H9 (cell line): ENCODE measurements around the gene RASL10B. TPM values are rescaled to one million over a fixed set of nuclear protein-coding genes. Genes with fewer than 3 reads are reported as not detected.

Experiments
- DNase-seq: peaks from one replicate; pipeline ENCODE4 v3.0.0-alpha.2; 2017
- H2AFZ ChIP-seq: one replicate; pipeline ENCODE4 v1.6.1; 2013; ENCODE audit warnings: mild to moderate bottlenecking, low read length, control low read depth, moderate library complexity
- H2AK5ac ChIP-seq: 2 replicates; pipeline ENCODE4 v1.6.1; 2013; ENCODE audit warnings: low read length, control low read depth, mixed read lengths; ENCODE audit not compliant: insufficient read length
- H2BK120ac ChIP-seq: one replicate; pipeline ENCODE4 v1.6.1; 2013; ENCODE audit warnings: low read depth, mild to moderate bottlenecking, low read length, control low read depth, inconsistent platforms; ENCODE audit not compliant: poor library complexity, severe bottlenecking
- H2BK12ac ChIP-seq: 2 replicates; pipeline ENCODE4 v1.6.1; 2013; ENCODE audit warnings: low read length, control low read depth, mixed read lengths, low read depth; ENCODE audit not compliant: insufficient read length
- H2BK15ac ChIP-seq: 2 replicates; pipeline ENCODE4 v1.6.1; 2013; ENCODE audit warnings: low read depth, low read length, control low read depth
- H2BK20ac ChIP-seq: one replicate; pipeline ENCODE4 v1.6.1; 2013; ENCODE audit warnings: low read depth, mild to moderate bottlenecking, low read length, control low read depth, inconsistent platforms; ENCODE audit not compliant: poor library complexity, severe bottlenecking
- H2BK5ac ChIP-seq: 2 replicates; pipeline ENCODE4 v1.6.1; 2013; ENCODE audit warnings: low read length, control low read depth, mixed read lengths; ENCODE audit not compliant: insufficient read length
- H3K14ac ChIP-seq: 2 replicates; pipeline ENCODE4 v1.6.1; 2013; ENCODE audit warnings: low read length, control low read depth; ENCODE audit not compliant: insufficient read depth
- H3K18ac ChIP-seq: 2 replicates; pipeline ENCODE4 v1.6.1; 2013; ENCODE audit warnings: low read depth, mild to moderate bottlenecking, mixed read lengths, low read length, control low read depth; ENCODE audit not compliant: insufficient read length
- H3K23ac ChIP-seq: 2 replicates; pipeline ENCODE4 v1.6.1; 2013; ENCODE audit warnings: low read length, control low read depth, mixed read lengths, low read depth; ENCODE audit not compliant: insufficient read length
- H3K23me2 ChIP-seq: 2 replicates; pipeline ENCODE4 v1.6.1; 2013; ENCODE audit warnings: low read depth, mild to moderate bottlenecking, mixed read lengths, low read length, control low read depth; ENCODE audit not compliant: insufficient read length, poor library complexity, severe bottlenecking
- H3K27ac ChIP-seq: 2 replicates; pipeline ENCODE4 v1.5.1; 2013; ENCODE audit warnings: low read length, control low read depth, mixed read lengths, low read depth; ENCODE audit not compliant: insufficient read length
- H3K27me3 ChIP-seq: 2 replicates; pipeline ENCODE4 v1.6.1; 2013; ENCODE audit warnings: low read length, control low read depth, inconsistent platforms; ENCODE audit not compliant: insufficient read depth
- H3K4ac ChIP-seq: 2 replicates; pipeline ENCODE4 v1.6.1; 2013; ENCODE audit warnings: low read depth, mild to moderate bottlenecking, control low read depth, inconsistent platforms, low read length, moderate library complexity
- H3K4me1 ChIP-seq: 2 replicates; pipeline ENCODE4 v1.6.1; 2013; ENCODE audit warnings: low read length, control low read depth, inconsistent platforms; ENCODE audit not compliant: insufficient read depth
- H3K4me2 ChIP-seq: 2 replicates; pipeline ENCODE4 v1.6.1; 2013; ENCODE audit warnings: low read length, control low read depth, mixed read lengths; ENCODE audit not compliant: insufficient read length, insufficient read depth
- H3K56ac ChIP-seq: 2 replicates; pipeline ENCODE4 v1.6.1; 2013; ENCODE audit warnings: low read depth, mild to moderate bottlenecking, mixed read lengths, low read length, control low read depth; ENCODE audit not compliant: insufficient read length
- H3K79me1 ChIP-seq: 2 replicates; pipeline ENCODE4 v1.6.1; 2013; ENCODE audit warnings: low read depth, mild to moderate bottlenecking, moderate library complexity, low read length, control low read depth, inconsistent platforms; ENCODE audit not compliant: insufficient read depth, poor library complexity, severe bottlenecking
- H3K79me2 ChIP-seq: 2 replicates; pipeline ENCODE4 v1.6.1; 2013; ENCODE audit warnings: low read length, control low read depth, inconsistent platforms; ENCODE audit not compliant: insufficient read depth
- H3K9ac ChIP-seq: 2 replicates; pipeline ENCODE4 v1.6.1; 2013; ENCODE audit warnings: low read length, control low read depth, mixed read lengths; ENCODE audit not compliant: insufficient read length; ENCODE audit errors: extremely low read depth
- H3K9me3 ChIP-seq: one replicate; pipeline ENCODE4 v1.6.1; 2013; ENCODE audit warnings: low read depth, low read length, inconsistent platforms; ENCODE audit not compliant: control insufficient read depth
- H3T11ph ChIP-seq: one replicate; pipeline ENCODE4 v1.6.1; 2013; ENCODE audit warnings: mild to moderate bottlenecking, low read length, control low read depth, inconsistent platforms
- H4K20me1 ChIP-seq: one replicate; pipeline ENCODE4 v1.6.1; 2013; ENCODE audit not compliant: control insufficient read depth, insufficient read length, insufficient read depth
- H4K5ac ChIP-seq: 2 replicates; pipeline ENCODE4 v1.6.1; 2013; ENCODE audit warnings: low read depth, mild to moderate bottlenecking, mixed read lengths, low read length, control low read depth; ENCODE audit not compliant: insufficient read length
- H4K8ac ChIP-seq: replicated peaks from 2 replicates; pipeline ENCODE4 v1.6.1; 2013; ENCODE audit warnings: low read length, control low read depth, mixed read lengths, low read depth; ENCODE audit not compliant: insufficient read length
- H4K91ac ChIP-seq: 2 replicates; pipeline ENCODE4 v1.6.1; 2013; ENCODE audit warnings: low read depth, mild to moderate bottlenecking, moderate library complexity, mixed read lengths, low read length, control low read depth; ENCODE audit not compliant: insufficient read length
- H3K27ac Mint-ChIP-seq, 3 experiments: 2 replicates in 2 of 3; 3 replicates in 1 of 3; pipeline ENCODE4 v1.8.0; 2020 to 2021; ENCODE audit warnings: mixed read lengths in 3 of 3, mild to moderate bottlenecking in 1 of 3, moderate library complexity in 1 of 3
- H3K27me3 Mint-ChIP-seq: 2 replicates; pipeline ENCODE4 v1.8.0; 2021; ENCODE audit warnings: low read depth, mild to moderate bottlenecking, moderate library complexity, mixed read lengths
- H3K36me3 Mint-ChIP-seq, 3 experiments: 2 replicates in 2 of 3; 3 replicates in 1 of 3; pipeline ENCODE4 v1.8.0; 2020 to 2021; ENCODE audit warnings: low read depth in 3 of 3, mixed read lengths in 3 of 3; ENCODE audit not compliant: insufficient read depth in 1 of 3
- H3K4me1 Mint-ChIP-seq, 2 experiments: 2 replicates each; pipeline ENCODE4 v1.8.0; 2020; ENCODE audit warnings: mixed read lengths in 2 of 2
- H3K4me3 Mint-ChIP-seq, 2 experiments: 2 replicates in 1 of 2; 3 replicates in 1 of 2; pipeline ENCODE4 v1.8.0; 2020 to 2021; ENCODE audit warnings: mild to moderate bottlenecking in 2 of 2, mixed read lengths in 2 of 2, moderate library complexity in 1 of 2
- H3K9me3 Mint-ChIP-seq, 2 experiments: 2 replicates in 1 of 2; 3 replicates in 1 of 2; pipeline ENCODE4 v1.8.0; 2020; ENCODE audit warnings: mild to moderate bottlenecking in 2 of 2, mixed read lengths in 2 of 2, moderate library complexity in 1 of 2
- CTCF ChIP-seq: fragments of 200-600 bp; sonication (generic); conservative IDR thresholded peaks from 3 replicates; pipeline ENCODE4 v1.8.0; 2021; ENCODE audit warnings: antibody characterized with exemption, mild to moderate bottlenecking
- WGBS: extraction: QIAGEN DNeasy Blood & Tissue Kit; methylation state at CpG from one replicate; pipeline ENCODE4 v1.1.7; 2013; ENCODE audit warnings: missing lambda C conversion rate, low lambda C conversion rate, mixed read lengths; ENCODE audit not compliant: insufficient read length; ENCODE audit errors: extremely low coverage; 5-methylcytosine and 5-hydroxymethylcytosine counted together
- total RNA-seq: library from RNA; stranded (reverse); gene quantifications from 2 replicates; pipeline ENCODE4 v1.2.1, GENCODE V29; 2021

The RASL10B gene
- total RNA-seq, 1 experiment from 2014 or later = 15.9 TPM

GRCh38 chr17:35748979-35749378 is 17.5 kb downstream of the RASL10B start:
- Histone ChIP-seq H3K4me1 (no peaks in the 10 kb centered on the region), H3K27ac (no peak overlapping the region), H3K9me3 (no peaks in the 10 kb centered on the region), H2BK120ac (no peak overlapping the region), H3K79me2 (no peaks in the 10 kb centered on the region), H3T11ph (no peak overlapping the region), H3K9ac (no peak overlapping the region), H4K8ac (no peak overlapping the region), H2BK12ac (no peak overlapping the region), H3K23ac (no peak overlapping the region), H3K18ac (no peak overlapping the region), H3K4me2 (no peak overlapping the region), H2BK5ac (no peak overlapping the region), H2BK15ac (no peak overlapping the region), H4K91ac (no peak overlapping the region), H3K4ac (no peak overlapping the region), H2AK5ac (no peak overlapping the region), H2AFZ (no peak overlapping the region), H3K14ac (no peak overlapping the region), H4K20me1 (no peaks in the 10 kb centered on the region), H3K23me2 (no peaks in the 10 kb centered on the region), H2BK20ac (no peak overlapping the region), H3K56ac (no peak overlapping the region), H4K5ac (no peak overlapping the region), H3K79me1 (no peaks in the 10 kb centered on the region), H3K27me3 (peaks cover 7% of the 10 kb centered on the region; the same call in 1 of the 2 replicates)
- Mint-ChIP-seq H3K4me1 (peaks cover 20 to 33% of the 10 kb centered on the region in 2 experiments), H3K27me3 (peaks cover 35% of the 10 kb centered on the region), H3K36me3 (no peaks in the 10 kb centered on the region), H3K27ac (no peak overlapping the region), H3K9me3 (no peaks in the 10 kb centered on the region; a peak in 1 of 5 replicates), H3K4me3 (no peak overlapping the region)
- WGBS = no CpG with 5 or more reads among the region's 6 CpGs
- TF ChIP-seq CTCF = no peak
- DNase-seq = no peak
